H9 (cell line): ENCODE data around the gene ANKS1B. TPM values are rescaled to one million over a fixed set of nuclear protein-coding genes. Genes with fewer than 3 reads are reported as not detected.

ENCODE experiments used
- DNase-seq: peaks from one replicate; pipeline ENCODE4 v3.0.0-alpha.2; 2017
- H2AFZ ChIP-seq: one replicate; pipeline ENCODE4 v1.6.1; 2013; ENCODE audit warnings: mild to moderate bottlenecking, low read length, control low read depth, moderate library complexity
- H2AK5ac ChIP-seq: 2 replicates; pipeline ENCODE4 v1.6.1; 2013; ENCODE audit warnings: low read length, control low read depth, mixed read lengths; ENCODE audit not compliant: insufficient read length
- H2BK120ac ChIP-seq: one replicate; pipeline ENCODE4 v1.6.1; 2013; ENCODE audit warnings: low read depth, mild to moderate bottlenecking, low read length, control low read depth, inconsistent platforms; ENCODE audit not compliant: poor library complexity, severe bottlenecking
- H2BK12ac ChIP-seq: 2 replicates; pipeline ENCODE4 v1.6.1; 2013; ENCODE audit warnings: low read length, control low read depth, mixed read lengths, low read depth; ENCODE audit not compliant: insufficient read length
- H2BK15ac ChIP-seq: 2 replicates; pipeline ENCODE4 v1.6.1; 2013; ENCODE audit warnings: low read depth, low read length, control low read depth
- H2BK20ac ChIP-seq: one replicate; pipeline ENCODE4 v1.6.1; 2013; ENCODE audit warnings: low read depth, mild to moderate bottlenecking, low read length, control low read depth, inconsistent platforms; ENCODE audit not compliant: poor library complexity, severe bottlenecking
- H2BK5ac ChIP-seq: 2 replicates; pipeline ENCODE4 v1.6.1; 2013; ENCODE audit warnings: low read length, control low read depth, mixed read lengths; ENCODE audit not compliant: insufficient read length
- H3K14ac ChIP-seq: 2 replicates; pipeline ENCODE4 v1.6.1; 2013; ENCODE audit warnings: low read length, control low read depth; ENCODE audit not compliant: insufficient read depth
- H3K18ac ChIP-seq: 2 replicates; pipeline ENCODE4 v1.6.1; 2013; ENCODE audit warnings: low read depth, mild to moderate bottlenecking, mixed read lengths, low read length, control low read depth; ENCODE audit not compliant: insufficient read length
- H3K23ac ChIP-seq: 2 replicates; pipeline ENCODE4 v1.6.1; 2013; ENCODE audit warnings: low read length, control low read depth, mixed read lengths, low read depth; ENCODE audit not compliant: insufficient read length
- H3K23me2 ChIP-seq: 2 replicates; pipeline ENCODE4 v1.6.1; 2013; ENCODE audit warnings: low read depth, mild to moderate bottlenecking, mixed read lengths, low read length, control low read depth; ENCODE audit not compliant: insufficient read length, poor library complexity, severe bottlenecking
- H3K27ac ChIP-seq: 2 replicates; pipeline ENCODE4 v1.5.1; 2013; ENCODE audit warnings: low read length, control low read depth, mixed read lengths, low read depth; ENCODE audit not compliant: insufficient read length
- H3K27me3 ChIP-seq: 2 replicates; pipeline ENCODE4 v1.6.1; 2013; ENCODE audit warnings: low read length, control low read depth, inconsistent platforms; ENCODE audit not compliant: insufficient read depth
- H3K4ac ChIP-seq: 2 replicates; pipeline ENCODE4 v1.6.1; 2013; ENCODE audit warnings: low read depth, mild to moderate bottlenecking, control low read depth, inconsistent platforms, low read length, moderate library complexity
- H3K4me1 ChIP-seq: 2 replicates; pipeline ENCODE4 v1.6.1; 2013; ENCODE audit warnings: low read length, control low read depth, inconsistent platforms; ENCODE audit not compliant: insufficient read depth
- H3K4me2 ChIP-seq: 2 replicates; pipeline ENCODE4 v1.6.1; 2013; ENCODE audit warnings: low read length, control low read depth, mixed read lengths; ENCODE audit not compliant: insufficient read length, insufficient read depth
- H3K56ac ChIP-seq: 2 replicates; pipeline ENCODE4 v1.6.1; 2013; ENCODE audit warnings: low read depth, mild to moderate bottlenecking, mixed read lengths, low read length, control low read depth; ENCODE audit not compliant: insufficient read length
- H3K79me1 ChIP-seq: 2 replicates; pipeline ENCODE4 v1.6.1; 2013; ENCODE audit warnings: low read depth, mild to moderate bottlenecking, moderate library complexity, low read length, control low read depth, inconsistent platforms; ENCODE audit not compliant: insufficient read depth, poor library complexity, severe bottlenecking
- H3K79me2 ChIP-seq: 2 replicates; pipeline ENCODE4 v1.6.1; 2013; ENCODE audit warnings: low read length, control low read depth, inconsistent platforms; ENCODE audit not compliant: insufficient read depth
- H3K9ac ChIP-seq: 2 replicates; pipeline ENCODE4 v1.6.1; 2013; ENCODE audit warnings: low read length, control low read depth, mixed read lengths; ENCODE audit not compliant: insufficient read length; ENCODE audit errors: extremely low read depth
- H3K9me3 ChIP-seq: one replicate; pipeline ENCODE4 v1.6.1; 2013; ENCODE audit warnings: low read depth, low read length, inconsistent platforms; ENCODE audit not compliant: control insufficient read depth
- H3T11ph ChIP-seq: one replicate; pipeline ENCODE4 v1.6.1; 2013; ENCODE audit warnings: mild to moderate bottlenecking, low read length, control low read depth, inconsistent platforms
- H4K20me1 ChIP-seq: one replicate; pipeline ENCODE4 v1.6.1; 2013; ENCODE audit not compliant: control insufficient read depth, insufficient read length, insufficient read depth
- H4K5ac ChIP-seq: 2 replicates; pipeline ENCODE4 v1.6.1; 2013; ENCODE audit warnings: low read depth, mild to moderate bottlenecking, mixed read lengths, low read length, control low read depth; ENCODE audit not compliant: insufficient read length
- H4K8ac ChIP-seq: replicated peaks from 2 replicates; pipeline ENCODE4 v1.6.1; 2013; ENCODE audit warnings: low read length, control low read depth, mixed read lengths, low read depth; ENCODE audit not compliant: insufficient read length
- H4K91ac ChIP-seq: 2 replicates; pipeline ENCODE4 v1.6.1; 2013; ENCODE audit warnings: low read depth, mild to moderate bottlenecking, moderate library complexity, mixed read lengths, low read length, control low read depth; ENCODE audit not compliant: insufficient read length
- H3K27ac Mint-ChIP-seq, 3 experiments: 2 replicates in 2 of 3; 3 replicates in 1 of 3; pipeline ENCODE4 v1.8.0; 2020 to 2021; ENCODE audit warnings: mixed read lengths in 3 of 3, mild to moderate bottlenecking in 1 of 3, moderate library complexity in 1 of 3
- H3K27me3 Mint-ChIP-seq: 2 replicates; pipeline ENCODE4 v1.8.0; 2021; ENCODE audit warnings: low read depth, mild to moderate bottlenecking, moderate library complexity, mixed read lengths
- H3K36me3 Mint-ChIP-seq, 3 experiments: 2 replicates in 2 of 3; 3 replicates in 1 of 3; pipeline ENCODE4 v1.8.0; 2020 to 2021; ENCODE audit warnings: low read depth in 3 of 3, mixed read lengths in 3 of 3; ENCODE audit not compliant: insufficient read depth in 1 of 3
- H3K4me1 Mint-ChIP-seq, 2 experiments: 2 replicates each; pipeline ENCODE4 v1.8.0; 2020; ENCODE audit warnings: mixed read lengths in 2 of 2
- H3K4me3 Mint-ChIP-seq, 2 experiments: 2 replicates in 1 of 2; 3 replicates in 1 of 2; pipeline ENCODE4 v1.8.0; 2020 to 2021; ENCODE audit warnings: mild to moderate bottlenecking in 2 of 2, mixed read lengths in 2 of 2, moderate library complexity in 1 of 2
- H3K9me3 Mint-ChIP-seq, 2 experiments: 2 replicates in 1 of 2; 3 replicates in 1 of 2; pipeline ENCODE4 v1.8.0; 2020; ENCODE audit warnings: mild to moderate bottlenecking in 2 of 2, mixed read lengths in 2 of 2, moderate library complexity in 1 of 2
- CTCF ChIP-seq: fragments of 200-600 bp; sonication (generic); conservative IDR thresholded peaks from 3 replicates; pipeline ENCODE4 v1.8.0; 2021; ENCODE audit warnings: antibody characterized with exemption, mild to moderate bottlenecking
- WGBS: extraction: QIAGEN DNeasy Blood & Tissue Kit; methylation state at CpG from one replicate; pipeline ENCODE4 v1.1.7; 2013; ENCODE audit warnings: missing lambda C conversion rate, low lambda C conversion rate, mixed read lengths; ENCODE audit not compliant: insufficient read length; ENCODE audit errors: extremely low coverage; 5-methylcytosine and 5-hydroxymethylcytosine counted together
- total RNA-seq: library from RNA; stranded (reverse); gene quantifications from 2 replicates; pipeline ENCODE4 v1.2.1, GENCODE V29; 2021

ANKS1B gene
- total RNA-seq, 1 experiment from 2014 or later: 4.1 TPM

GRCh38 chr12:99265648-99266047 lies 719.1 kb downstream of the ANKS1B start:
- no CpG with 5 or more reads among the region's 3 CpGs for whole genome bisulfite sequencing
- H3K79me2 ChIP-seq: no peaks in the 10 kb centered on the region
- H3K56ac ChIP-seq: no peak overlapping the region
- H3K18ac ChIP-seq: no peak overlapping the region
- Mint-ChIP-seq H3K27me3 (no peaks in the 10 kb centered on the region), H3K36me3 (peaks cover 0 to 5% (median 4%) of the 10 kb centered on the region in 3 experiments; a peak in 4 of 7 replicates), H3K9me3 (no peaks in the 10 kb centered on the region; a peak in 1 of 5 replicates), H3K4me3 (no peak overlapping the region), H3K4me1 (peaks cover 11 to 15% of the 10 kb centered on the region in 2 experiments), H3K27ac (no peak overlapping the region)
- H3T11ph ChIP-seq: no peak overlapping the region
- H2BK120ac ChIP-seq: no peak overlapping the region
- no peak overlapping the region for H3K14ac ChIP-seq
- H3K4me2 ChIP-seq: no peak overlapping the region
- H2BK20ac ChIP-seq: no peak overlapping the region
- H2AK5ac ChIP-seq: no peak overlapping the region
- H3K23me2 ChIP-seq: no peaks in the 10 kb centered on the region
- H2AFZ ChIP-seq: no peak overlapping the region
- H2BK15ac ChIP-seq: no peak overlapping the region
- no peaks in the 10 kb centered on the region for H3K27me3 ChIP-seq
- H3K27ac ChIP-seq: no peak overlapping the region
- H3K23ac ChIP-seq: no peak overlapping the region
- no peak overlapping the region for H2BK12ac ChIP-seq
- TF ChIP-seq CTCF: no peak
- no peaks in the 10 kb centered on the region for H4K20me1 ChIP-seq
- H3K4ac ChIP-seq: no peak overlapping the region
- H3K9ac ChIP-seq: no peak overlapping the region
- no peaks in the 10 kb centered on the region for H3K9me3 ChIP-seq
- no peak overlapping the region for H4K91ac ChIP-seq
- no peak overlapping the region for H4K5ac ChIP-seq
- no peaks in the 10 kb centered on the region for H3K79me1 ChIP-seq
- no peaks in the 10 kb centered on the region for H3K4me1 ChIP-seq
- H2BK5ac ChIP-seq: no peak overlapping the region
- no peak for DNase-seq
- no peak overlapping the region for H4K8ac ChIP-seq
